Liver (tissue), 9 donors: ENCODE measurements around the gene TBC1D1. TPM values are rescaled to one million over a fixed set of nuclear protein-coding genes. Genes with fewer than 3 reads are reported as not detected.

Source experiments
- DNase-seq: peaks from one replicate; pipeline ENCODE4 v3.0.0-alpha.2; 2017; ENCODE audit warnings: low spot score
- H3K27ac ChIP-seq, 2 donors: one replicate each; pipeline ENCODE4 v1.7.0; 2013; ENCODE audit warnings: inconsistent platforms in 2 of 2, low read length in 2 of 2, control low read depth in 1 of 2, low read depth in 1 of 2, mild to moderate bottlenecking in 1 of 2
- H3K27me3 ChIP-seq, 4 donors: one replicate each; pipeline versions ENCODE4 v1.6.1 to v1.7.0; 2013; ENCODE audit warnings: low read length in 3 of 4, inconsistent platforms in 1 of 4, mild to moderate bottlenecking in 1 of 4, moderate library complexity in 1 of 4; ENCODE audit not compliant: control insufficient read depth in 4 of 4, insufficient read depth in 4 of 4
- H3K36me3 ChIP-seq, 4 donors: one replicate each; pipeline versions ENCODE4 v1.6.1 to v1.7.0; 2013; ENCODE audit warnings: low read length in 3 of 4, mild to moderate bottlenecking in 3 of 4, low read depth in 1 of 4, moderate library complexity in 1 of 4; ENCODE audit not compliant: control insufficient read depth in 4 of 4, insufficient read depth in 3 of 4
- H3K4me1 ChIP-seq, 4 donors: one replicate each; pipeline versions ENCODE4 v1.6.1 to v1.7.0; 2013; ENCODE audit warnings: low read length in 3 of 4, mild to moderate bottlenecking in 3 of 4, moderate library complexity in 1 of 4; ENCODE audit not compliant: control insufficient read depth in 4 of 4, insufficient read depth in 4 of 4
- H3K4me3 ChIP-seq, 3 donors: one replicate each; pipeline versions ENCODE4 v1.6.1 to v1.7.0; 2013; ENCODE audit warnings: low read length in 3 of 3, control low read depth in 1 of 3, low read depth in 1 of 3, mild to moderate bottlenecking in 1 of 3
- H3K9ac ChIP-seq, 2 donors: one replicate each; pipeline ENCODE4 v1.7.0; 2013; ENCODE audit warnings: low read length in 2 of 2, mild to moderate bottlenecking in 2 of 2, moderate library complexity in 2 of 2, control low read depth in 1 of 2, low read depth in 1 of 2
- H3K9me3 ChIP-seq, 4 donors: one replicate each; pipeline versions ENCODE4 v1.6.1 to v1.7.0; 2013; ENCODE audit warnings: low read length in 3 of 4; ENCODE audit not compliant: control insufficient read depth in 4 of 4
- ATF3 ChIP-seq: IDR thresholded peaks from 2 replicates; pipeline ENCODE4 v1.6.1; 2016; ENCODE audit warnings: antibody characterized with exemption
- CTCF ChIP-seq: fragments of 150-350 bp; IDR thresholded peaks from 2 replicates; pipeline ENCODE4 v1.5.1; 2017; ENCODE audit warnings: improper control_type of control experiment, low read depth, low read length; ENCODE audit not compliant: missing input control
- EGR1 ChIP-seq, 2 donors: IDR thresholded peaks; 2 replicates each; pipeline ENCODE4 v1.6.1; 2016 to 2018; ENCODE audit warnings: antibody characterized with exemption in 2 of 2, low read depth in 2 of 2
- FOXA1 ChIP-seq: IDR thresholded peaks from 2 replicates; pipeline ENCODE4 v1.6.1; 2016; ENCODE audit warnings: antibody characterized with exemption
- FOXA2 ChIP-seq: IDR thresholded peaks from 2 replicates; pipeline ENCODE4 v1.6.1; 2016; ENCODE audit warnings: antibody characterized with exemption
- GABPA ChIP-seq, 2 donors: IDR thresholded peaks in 1 of 2; conservative IDR thresholded peaks in 1 of 2; 2 replicates each; pipeline ENCODE4 v1.6.1; 2016; ENCODE audit warnings: antibody characterized with exemption in 2 of 2, mild to moderate bottlenecking in 1 of 2, moderate library complexity in 1 of 2
- HNF4A ChIP-seq, 2 donors: conservative IDR thresholded peaks; 2 replicates each; pipeline ENCODE4 v1.6.1; 2016; ENCODE audit warnings: antibody characterized with exemption in 2 of 2, mild to moderate bottlenecking in 2 of 2
- HNF4G ChIP-seq: IDR thresholded peaks from 2 replicates; pipeline ENCODE4 v1.6.1; 2016; ENCODE audit warnings: antibody characterized with exemption
- JUND ChIP-seq, 2 donors: IDR thresholded peaks; 2 replicates each; pipeline ENCODE4 v1.6.1; 2016; ENCODE audit warnings: antibody characterized with exemption in 2 of 2
- MAX ChIP-seq: IDR thresholded peaks from 2 replicates; pipeline ENCODE4 v1.6.1; 2016; ENCODE audit warnings: antibody characterized with exemption
- NR2F2 ChIP-seq: IDR thresholded peaks from 2 replicates; pipeline ENCODE4 v1.6.1; 2016; ENCODE audit warnings: antibody characterized with exemption
- RAD21 ChIP-seq, 2 donors: IDR thresholded peaks; 2 replicates each; pipeline ENCODE4 v1.6.1; 2016; ENCODE audit warnings: antibody characterized with exemption in 2 of 2, mild to moderate bottlenecking in 2 of 2
- REST ChIP-seq: IDR thresholded peaks from 2 replicates; pipeline ENCODE4 v1.6.1; 2016; ENCODE audit warnings: antibody characterized with exemption, mild to moderate bottlenecking
- RXRA ChIP-seq, 2 donors: IDR thresholded peaks; 2 replicates each; pipeline ENCODE4 v1.6.1; 2017 to 2018; ENCODE audit warnings: antibody characterized with exemption in 2 of 2, mild to moderate bottlenecking in 1 of 2
- SP1 ChIP-seq: IDR thresholded peaks from 2 replicates; pipeline ENCODE4 v1.6.1; 2018; ENCODE audit warnings: antibody characterized with exemption, mild to moderate bottlenecking
- TAF1 ChIP-seq: conservative IDR thresholded peaks from 2 replicates; pipeline ENCODE4 v1.6.1; 2016; ENCODE audit warnings: antibody characterized with exemption, mild to moderate bottlenecking
- YY1 ChIP-seq: IDR thresholded peaks from 2 replicates; pipeline ENCODE4 v1.6.1; 2016; ENCODE audit warnings: antibody characterized with exemption, mild to moderate bottlenecking
- ZBTB33 ChIP-seq: IDR thresholded peaks from 2 replicates; pipeline ENCODE4 v1.6.1; 2016; ENCODE audit warnings: antibody characterized with exemption
- WGBS: extraction: QIAGEN DNeasy Blood & Tissue Kit; methylation state at CpG from one replicate; pipeline ENCODE4 v1.1.7; 2013; 5-methylcytosine and 5-hydroxymethylcytosine counted together
- polyA plus RNA-seq, 2 donors: library from polyadenylated mRNA; stranded (reverse) in 1 of 2; unstranded in 1 of 2; fragments of 200-250 nt in 1 of 2; fragments of >200 nt in 1 of 2; fragmentation: Nextera tagmentation in 1 of 2; extraction: Ambion mirVana in 1 of 2; gene quantifications; one replicate each; pipeline versions ENCODE4 v1.2.1 to v1.2.3, GENCODE V29; 2013 to 2015
- total RNA-seq, 2 donors: library from RNA; depleted of rRNA; stranded (reverse); fragments of >200 nt; gene quantifications; one replicate each; pipeline ENCODE4 v1.2.3, GENCODE V29; 2014
- donor health status: healthy.
- donor health status: healthy.
- donor health status: healthy.
- donor health status: healthy.
- donor health status: healthy.

Gene TBC1D1
- total and polyA plus RNA-seq, 4 donors = 15.6 to 41.4 (median 20.9) TPM

- WGBS = 89% methylated on average over 8 of the region's 8 CpGs
- Histone ChIP-seq H3K27ac (no peak overlapping the region), H3K36me3 (no peaks in the 10 kb centered on the region)
These were observed 259.2 kb downstream of the TBC1D1 start for GRCh38 chr4:38149997-38150671.

GRCh38 chr4:38150766-38151165 is 259.9 kb downstream of the TBC1D1 start:
- Histone ChIP-seq H3K4me3 (no peak overlapping the region), H3K27me3 (no peaks in the 10 kb centered on the region), H3K9ac (no peak overlapping the region), H3K27ac (no peak overlapping the region), H3K4me1 (peaks cover 0 to 12% (median 1%) of the 10 kb centered on the region in 4 donors), H3K9me3 (no peaks in the 10 kb centered on the region), H3K36me3 (no peaks in the 10 kb centered on the region)
- DNase-seq = no peak
- TF ChIP-seq FOXA2 (no peak), SP1 (no peak), ATF3 (no peak), JUND (IDR thresholded peaks at IDR 0.05) (no peak), ZBTB33 (no peak), NR2F2 (no peak), HNF4G (no peak), CTCF (no peak), RAD21 (IDR thresholded peaks at IDR 0.05) (no peak), RXRA (IDR thresholded peaks at IDR 0.05) (no peak), TAF1 (no peak), HNF4A (conservative IDR thresholded peaks at IDR 0.05) (no peak), YY1 (no peak), GABPA (IDR thresholded peaks at IDR 0.05 in 1 of 2, conservative IDR thresholded peaks at IDR 0.05 in 1 of 2) (no peak), REST (no peak), MAX (no peak), EGR1 (IDR thresholded peaks at IDR 0.05; ENCODE audit: low read depth in 2 of 2) (no peak), FOXA1 (no peak)
- WGBS = 80% methylated on average over 5 of the region's 5 CpGs

More at GRCh38 chr4:38149997-38150671, 259.2 kb downstream of the TBC1D1 start:
- no peak for DNase-seq
- peaks cover under 1 to 12% (median 5%) of the 10 kb centered on the region in 4 donors for H3K4me1 ChIP-seq
- no peak overlapping the region for H3K4me3 ChIP-seq
- H3K9me3 ChIP-seq = no peaks in the 10 kb centered on the region
- no peaks in the 10 kb centered on the region for H3K27me3 ChIP-seq
- H3K9ac ChIP-seq = no peak overlapping the region
- TF ChIP-seq CTCF = no peak
